Breast epithelium (tissue), 4 donors: ENCODE results near the gene NSD2. TPM values are rescaled to one million over a fixed set of nuclear protein-coding genes. Genes with fewer than 3 reads are reported as not detected.

Source experiments
- DNase-seq, 2 donors: peaks; one replicate each; pipeline ENCODE4 v3.0.0-alpha.2; 2019; ENCODE audit warnings: low spot score in 2 of 2
- H3K27ac ChIP-seq, 2 donors: fragments of 200-600 bp; sonication (generic) in 1 of 2; one replicate each; pipeline ENCODE4 v1.5.1; 2016 to 2019; ENCODE audit warnings: mild to moderate bottlenecking in 1 of 2
- H3K27me3 ChIP-seq, 2 donors: fragments of 200-600 bp; sonication (generic) in 1 of 2; one replicate each; pipeline versions ENCODE4 v1.5.1 to v1.6.0; 2017 to 2019; ENCODE audit warnings: control low read depth in 1 of 2, mild to moderate bottlenecking in 1 of 2
- H3K36me3 ChIP-seq: fragments of 200-600 bp; one replicate; pipeline ENCODE4 v1.5.1; 2019
- H3K4me1 ChIP-seq, 2 donors: fragments of 200-600 bp; sonication (generic); one replicate each; pipeline ENCODE4 v1.5.1; 2016 to 2019; ENCODE audit warnings: control low read depth in 1 of 2
- H3K4me3 ChIP-seq, 3 donors: fragments of 200-600 bp; sonication (generic); 1 replicate in 2 of 3; 2 replicates in 1 of 3; pipeline ENCODE4 v1.5.1; 2016 to 2019; ENCODE audit warnings: mild to moderate bottlenecking in 3 of 3, moderate library complexity in 2 of 3
- H3K9me3 ChIP-seq, 2 donors: fragments of 200-600 bp; sonication (generic) in 1 of 2; one replicate each; pipeline ENCODE4 v1.5.1; 2016 to 2019; ENCODE audit warnings: control low read depth in 1 of 2
- POLR2A ChIP-seq: fragments of 450-650 bp; IDR thresholded peaks from one replicate; pipeline ENCODE4 v1.6.1; 2016; ENCODE audit warnings: antibody characterized with exemption, mild to moderate bottlenecking, moderate library complexity
- POLR2AphosphoS5 ChIP-seq, 3 donors: sonication (generic); formaldehyde crosslinking; IDR thresholded peaks; one replicate each; pipeline ENCODE4 v1.6.1; 2017; ENCODE audit warnings: antibody characterized with exemption in 3 of 3
- intact Hi-C: fragments of 100-400 bp; cut with DNase I; formaldehyde crosslinking; loops from one replicate; pipeline ENCODE4 v1.15.1; 2023; ENCODE audit warnings: low total_unique reads
- total RNA-seq, 3 donors: library from RNA; depleted of rRNA; stranded (reverse); fragments of >200 nt; gene quantifications; one replicate each; pipeline ENCODE4 v1.1.0, GENCODE V29; 2016
- TF ChIP-seq, protein P1 (sequence below), 3 donors: fragments of 450-650 bp; IDR thresholded peaks; one replicate each; pipeline ENCODE4 v1.5.1; 2016 to 2017; ENCODE audit warnings: antibody characterized with exemption in 3 of 3, mild to moderate bottlenecking in 3 of 3, moderate library complexity in 3 of 3

NSD2 gene
- total RNA-seq, 3 donors from 2014 or later = 24.6 to 36.7 (median 30.8) TPM

DNA sequence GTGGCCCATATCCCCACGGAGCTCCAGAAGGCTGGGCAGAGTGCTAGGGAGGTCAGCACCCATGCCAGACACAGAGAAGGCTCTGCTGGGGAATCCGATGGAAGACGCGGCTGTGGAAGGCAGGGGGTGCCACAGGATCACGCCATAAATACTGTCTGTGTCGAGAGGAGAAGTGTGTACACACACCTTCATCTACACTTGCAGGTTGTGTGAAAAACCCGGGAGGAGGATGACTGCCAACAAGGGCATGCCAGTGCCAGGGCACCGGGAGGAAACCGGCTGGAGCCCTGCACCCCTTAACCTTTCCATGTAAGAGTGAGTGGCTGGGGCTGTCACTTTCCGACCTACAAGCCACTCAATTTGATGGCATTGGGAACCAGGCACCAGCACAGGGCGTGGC, 46.4 kb upstream of the NSD2 start:
- H3K36me3 ChIP-seq = no peaks in the 10 kb centered on the region
- no peak overlapping the region for H3K27ac ChIP-seq
- H3K4me3 ChIP-seq = no peak overlapping the region
- H3K27me3 ChIP-seq = no peaks in the 10 kb centered on the region
- DNase-seq = no peak
- no peaks in the 10 kb centered on the region for H3K9me3 ChIP-seq
- H3K4me1 ChIP-seq = no peaks in the 10 kb centered on the region
- TF ChIP-seq POLR2AphosphoS5 (IDR thresholded peaks at IDR 0.05) (no peak), POLR2A (no peak)
- TF ChIP-seq, protein P1, sequence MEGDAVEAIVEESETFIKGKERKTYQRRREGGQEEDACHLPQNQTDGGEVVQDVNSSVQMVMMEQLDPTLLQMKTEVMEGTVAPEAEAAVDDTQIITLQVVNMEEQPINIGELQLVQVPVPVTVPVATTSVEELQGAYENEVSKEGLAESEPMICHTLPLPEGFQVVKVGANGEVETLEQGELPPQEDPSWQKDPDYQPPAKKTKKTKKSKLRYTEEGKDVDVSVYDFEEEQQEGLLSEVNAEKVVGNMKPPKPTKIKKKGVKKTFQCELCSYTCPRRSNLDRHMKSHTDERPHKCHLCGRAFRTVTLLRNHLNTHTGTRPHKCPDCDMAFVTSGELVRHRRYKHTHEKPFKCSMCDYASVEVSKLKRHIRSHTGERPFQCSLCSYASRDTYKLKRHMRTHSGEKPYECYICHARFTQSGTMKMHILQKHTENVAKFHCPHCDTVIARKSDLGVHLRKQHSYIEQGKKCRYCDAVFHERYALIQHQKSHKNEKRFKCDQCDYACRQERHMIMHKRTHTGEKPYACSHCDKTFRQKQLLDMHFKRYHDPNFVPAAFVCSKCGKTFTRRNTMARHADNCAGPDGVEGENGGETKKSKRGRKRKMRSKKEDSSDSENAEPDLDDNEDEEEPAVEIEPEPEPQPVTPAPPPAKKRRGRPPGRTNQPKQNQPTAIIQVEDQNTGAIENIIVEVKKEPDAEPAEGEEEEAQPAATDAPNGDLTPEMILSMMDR (IDR thresholded peaks at IDR 0.05) = no peak
- intact Hi-C loops = no loop called here

DNA sequence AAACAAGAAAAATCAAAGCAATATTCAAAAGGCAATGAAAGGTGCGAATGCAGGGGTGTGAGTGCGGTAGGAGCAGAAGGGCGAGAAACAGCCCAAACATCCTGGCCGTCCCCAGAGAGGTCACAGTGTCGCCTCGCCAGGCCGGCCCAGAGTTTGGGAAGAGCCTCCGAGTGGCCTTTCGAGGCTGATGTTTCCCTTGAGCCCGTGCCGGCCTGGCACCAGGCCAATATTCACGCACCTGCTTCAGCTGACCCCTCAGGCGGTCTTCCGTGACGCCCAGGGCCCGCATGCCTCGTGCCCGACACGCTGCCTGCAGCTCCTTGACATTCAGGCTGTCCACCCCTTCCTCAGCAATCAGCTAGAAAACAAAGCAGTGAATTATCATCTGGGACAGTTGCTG, 45.9 kb upstream of the NSD2 start:
- Histone ChIP-seq H3K9me3 (no peaks in the 10 kb centered on the region), H3K4me1 (no peaks in the 10 kb centered on the region), H3K4me3 (no peak overlapping the region), H3K27ac (no peak overlapping the region), H3K27me3 (no peaks in the 10 kb centered on the region), H3K36me3 (no peaks in the 10 kb centered on the region)
- intact Hi-C loops = no loop called here
- DNase-seq = no peak
- TF ChIP-seq POLR2A (no peak), POLR2AphosphoS5 (IDR thresholded peaks at IDR 0.05) (no peak)
- TF ChIP-seq, protein P1 (IDR thresholded peaks at IDR 0.05) = no peak

DNA sequence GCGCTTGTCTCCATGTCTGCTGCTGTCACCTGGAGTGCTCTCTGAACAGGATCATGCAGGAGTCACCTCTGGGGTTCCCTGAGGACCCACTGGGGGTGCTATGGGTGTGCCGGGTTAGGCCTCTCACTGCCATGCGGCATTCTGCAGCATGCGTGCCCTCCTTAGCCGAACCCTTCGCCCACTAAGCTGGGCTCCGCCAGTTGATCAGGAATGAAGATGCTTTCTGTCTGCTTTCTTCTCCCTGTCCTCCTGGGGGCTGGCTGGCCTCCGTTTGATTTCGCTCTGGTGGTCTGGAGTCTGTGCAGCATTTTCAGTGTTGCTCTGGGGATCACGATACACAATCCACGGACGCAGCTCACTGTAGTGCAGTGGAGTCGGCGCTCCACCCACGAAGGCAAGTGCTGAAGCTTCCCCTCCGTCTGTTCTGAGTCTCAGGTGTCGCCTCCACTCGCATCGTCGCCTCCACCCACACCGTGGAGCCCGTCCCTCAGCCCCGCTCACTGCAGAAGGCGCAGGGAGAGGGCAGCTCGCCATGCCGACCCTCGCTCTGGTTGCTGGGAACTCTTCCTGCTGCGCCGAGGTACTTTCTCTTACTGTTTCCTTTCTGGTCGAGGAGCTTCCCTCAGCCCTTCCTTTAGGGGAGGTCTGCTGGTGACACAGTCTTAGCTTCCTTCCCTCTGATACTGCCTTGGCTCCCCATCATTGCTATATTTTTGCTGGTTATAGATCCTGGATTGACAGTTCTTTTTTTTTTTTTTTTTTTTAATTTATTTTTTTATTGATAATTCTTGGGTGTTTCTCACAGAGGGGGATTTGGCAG, 44.5 kb upstream of the NSD2 start:
- intact Hi-C loops = no loop called here
- Histone ChIP-seq H3K36me3 (peaks cover 3% of the 10 kb centered on the region), H3K9me3 (no peaks in the 10 kb centered on the region), H3K27me3 (no peaks in the 10 kb centered on the region), H3K4me3 (no peak overlapping the region), H3K27ac (no peak overlapping the region), H3K4me1 (no peaks in the 10 kb centered on the region)
- TF ChIP-seq, protein P1 (IDR thresholded peaks at IDR 0.05) = no peak
- no peak for TF ChIP-seq POLR2A
- no peak for TF ChIP-seq POLR2AphosphoS5 (IDR thresholded peaks at IDR 0.05)
- DNase-seq = no peak

DNA sequence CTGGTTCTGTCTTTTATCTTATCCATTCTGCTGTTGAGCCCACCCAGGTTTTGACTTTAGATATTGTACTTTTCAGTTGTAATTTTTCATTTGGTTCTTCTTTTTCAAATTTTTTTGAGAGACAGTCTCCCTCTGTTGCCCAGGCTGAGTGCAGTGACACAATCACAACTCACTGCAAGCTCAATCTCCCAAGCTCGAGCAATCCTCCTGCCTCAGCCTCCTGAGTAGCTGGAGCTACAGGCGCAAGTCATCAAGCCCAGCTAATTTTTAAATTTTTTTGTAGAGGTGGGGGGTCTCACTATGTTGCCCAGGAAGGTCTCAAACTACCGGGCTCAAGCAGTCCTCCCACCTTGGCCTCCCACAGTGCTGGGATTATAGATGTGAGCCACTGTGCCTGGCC, 41.0 kb upstream of the NSD2 start:
- no peak for DNase-seq
- H3K4me3 ChIP-seq = no peak overlapping the region
- H3K27ac ChIP-seq = no peak overlapping the region
- peaks cover 3% of the 10 kb centered on the region for H3K36me3 ChIP-seq
- no peaks in the 10 kb centered on the region for H3K9me3 ChIP-seq
- no peak for TF ChIP-seq POLR2A
- TF ChIP-seq POLR2AphosphoS5 (IDR thresholded peaks at IDR 0.05) = no peak
- H3K4me1 ChIP-seq = no peaks in the 10 kb centered on the region
- intact Hi-C loops = no loop called here
- no peaks in the 10 kb centered on the region for H3K27me3 ChIP-seq

DNA sequence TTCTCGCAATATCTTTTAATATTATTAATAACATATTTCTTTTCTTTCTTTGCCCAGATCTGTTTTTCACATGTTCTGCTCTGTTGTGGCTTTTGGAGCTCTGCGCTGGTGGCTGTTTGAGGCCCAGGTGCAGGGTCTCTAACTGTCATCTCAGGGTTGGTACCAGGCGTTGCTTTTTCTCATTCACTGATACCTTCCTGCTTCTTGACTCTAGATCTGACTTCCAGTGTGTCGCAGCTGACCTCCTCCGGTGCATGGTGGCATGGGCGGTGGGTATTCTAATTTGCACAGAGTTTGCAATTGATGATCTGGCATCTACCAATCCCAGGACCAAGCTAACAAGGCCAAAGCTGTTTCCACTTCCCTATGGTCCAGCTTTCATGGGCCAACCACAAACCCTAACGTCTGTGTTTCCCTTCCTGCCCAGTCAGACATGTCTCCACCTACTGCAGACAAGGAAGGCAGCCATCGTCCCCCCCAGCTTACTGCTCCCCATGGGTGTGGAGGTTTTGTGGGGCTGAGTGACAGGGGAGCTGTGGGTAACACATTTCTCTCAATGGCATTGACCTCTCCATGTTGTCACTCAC, 40.5 kb upstream of the NSD2 start:
- intact Hi-C loops = no loop called here
- Histone ChIP-seq H3K9me3 (no peaks in the 10 kb centered on the region), H3K4me3 (no peak overlapping the region), H3K27me3 (no peaks in the 10 kb centered on the region), H3K4me1 (no peaks in the 10 kb centered on the region), H3K36me3 (peaks cover 7% of the 10 kb centered on the region), H3K27ac (no peak overlapping the region)
- no peak for DNase-seq
- TF ChIP-seq, protein P1 (IDR thresholded peaks at IDR 0.05) = no peak
- TF ChIP-seq POLR2AphosphoS5 (IDR thresholded peaks at IDR 0.05) = no peak
- TF ChIP-seq POLR2A = no peak
